Naive thymus-derived CD4-positive, alpha-beta T cell (primary cell): ENCODE data around the gene TNFAIP8L2. TPM values are rescaled to one million over a fixed set of nuclear protein-coding genes. Genes with fewer than 3 reads are reported as not detected.

ENCODE experiments used
- ATAC-seq: fragments of 150-1000 bp; cut with Tn5 transposase; 2 replicates; pipeline ENCODE4 v1.10.0; 2021; ENCODE audit warnings: mild to moderate bottlenecking, moderate library complexity
- CTCF ChIA-PET: fragments of 350-600 bp; sonication (Branson Sonifier 250); formaldehyde crosslinking; loops from one replicate; lab custom pipeline; 2021; ENCODE audit warnings: antibody characterized with exemption; lab: Charles Lee
- POLR2A ChIA-PET: fragments of 350-600 bp; sonication (Branson Sonifier 250); formaldehyde crosslinking; loops from one replicate; lab custom pipeline; 2021; ENCODE audit warnings: antibody characterized with exemption, inconsistent platforms; lab: Charles Lee
- DNase-seq, 9 donors: peaks; one replicate each; pipeline versions ENCODE4 v3.0.0 to v3.0.0-alpha.2; 2020 to 2022; ENCODE audit warnings: mixed read lengths in 1 of 9
- H3K27ac ChIP-seq: one replicate; pipeline ENCODE4 v1.7.0; 2013; ENCODE audit warnings: mild to moderate bottlenecking, low read depth, low read length, moderate library complexity
- H3K27me3 ChIP-seq, 2 donors: one replicate each; pipeline ENCODE4 v1.7.0; 2013; ENCODE audit warnings: low read length in 2 of 2, mild to moderate bottlenecking in 2 of 2, moderate library complexity in 2 of 2; ENCODE audit not compliant: control insufficient read depth in 2 of 2, insufficient read depth in 2 of 2
- H3K36me3 ChIP-seq, 3 experiments: 1 replicate in 2 of 3; 2 replicates in 1 of 3; pipeline ENCODE4 v1.7.0; 2013; ENCODE audit warnings: low read length in 3 of 3, mild to moderate bottlenecking in 3 of 3, moderate library complexity in 1 of 3; ENCODE audit not compliant: insufficient read depth in 3 of 3, control insufficient read depth in 2 of 3
- H3K4me1 ChIP-seq, 2 donors: one replicate each; pipeline ENCODE4 v1.7.0; 2013; ENCODE audit warnings: low read length in 2 of 2, mild to moderate bottlenecking in 2 of 2, moderate library complexity in 1 of 2; ENCODE audit not compliant: control insufficient read depth in 2 of 2, insufficient read depth in 2 of 2
- H3K4me3 ChIP-seq: 2 replicates; pipeline ENCODE4 v1.7.0; 2013; ENCODE audit warnings: mild to moderate bottlenecking, low read length
- H3K9me3 ChIP-seq, 3 experiments: 1 replicate in 2 of 3; 2 replicates in 1 of 3; pipeline ENCODE4 v1.7.0; 2013; ENCODE audit warnings: low read length in 3 of 3; ENCODE audit not compliant: control insufficient read depth in 2 of 3
- H3K27ac Mint-ChIP-seq, 9 donors: one replicate each; pipeline ENCODE4 v1.8.0; 2020 to 2022; ENCODE audit warnings: mixed read lengths in 9 of 9, mild to moderate bottlenecking in 8 of 9, moderate library complexity in 5 of 9, inconsistent platforms in 2 of 9
- H3K27me3 Mint-ChIP-seq, 5 donors: one replicate each; pipeline ENCODE4 v1.8.0; 2021 to 2022; ENCODE audit warnings: mixed read lengths in 5 of 5, mild to moderate bottlenecking in 1 of 5
- H3K36me3 Mint-ChIP-seq, 5 donors: one replicate each; pipeline ENCODE4 v1.8.0; 2020 to 2022; ENCODE audit warnings: mixed read lengths in 5 of 5, mild to moderate bottlenecking in 3 of 5, inconsistent platforms in 1 of 5
- H3K4me1 Mint-ChIP-seq, 7 donors: one replicate each; pipeline ENCODE4 v1.8.0; 2020 to 2022; ENCODE audit warnings: mixed read lengths in 7 of 7, mild to moderate bottlenecking in 3 of 7, inconsistent platforms in 1 of 7
- H3K4me3 Mint-ChIP-seq, 10 donors: one replicate each; pipeline ENCODE4 v1.8.0; 2020 to 2022; ENCODE audit warnings: mild to moderate bottlenecking in 10 of 10, mixed read lengths in 10 of 10, moderate library complexity in 6 of 10, inconsistent platforms in 2 of 10
- H3K9me3 Mint-ChIP-seq, 11 donors: one replicate each; pipeline ENCODE4 v1.8.0; 2020 to 2022; ENCODE audit warnings: mixed read lengths in 11 of 11, mild to moderate bottlenecking in 4 of 11, inconsistent platforms in 1 of 11, moderate library complexity in 1 of 11
- intact Hi-C, 2 donors: fragments of 100-400 bp; cut with micrococcal nuclease; formaldehyde crosslinking; loops; one replicate each; pipeline ENCODE4 v1.15.1; 2023
- polyA plus RNA-seq, 2 donors: library from polyadenylated mRNA; unstranded; fragments of 300-500 nt; fragmentation: Illumina TruSeq; gene quantifications; one replicate each; pipeline ENCODE4 v1.2.3, GENCODE V29; 2021
- total RNA-seq, 6 experiments: library from RNA in 5 of 6; stranded (reverse) in 5 of 6; gene quantifications; 1 replicate in 5 of 6; 2 replicates in 1 of 6; pipeline ENCODE4 v1.2.3 and lab custom pipeline; 2021 to 2026

The TNFAIP8L2 gene
- total and polyA plus RNA-seq, 7 experiments from 2014 or later: 3.1 to 77.3 (median 37.6) TPM

DNA sequence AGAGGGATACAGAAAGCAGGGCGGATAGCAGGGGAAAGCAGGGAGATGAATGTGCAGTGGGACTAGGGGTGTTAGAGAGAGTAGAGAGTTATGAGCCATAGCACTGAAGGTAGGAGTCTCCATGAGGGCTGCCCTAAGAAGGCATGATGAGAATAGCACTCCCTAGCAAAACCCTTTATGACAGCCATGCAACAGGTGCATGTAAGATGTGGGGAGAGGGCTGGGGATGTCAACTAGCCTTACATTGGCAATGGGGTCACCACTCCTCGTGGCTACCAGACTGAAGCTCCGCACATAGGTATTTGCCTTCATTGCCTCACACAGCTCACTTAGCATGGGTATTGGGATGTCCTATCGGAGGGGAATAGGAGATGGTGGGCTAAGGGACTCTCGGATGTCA is 14.7 kb downstream of the TNFAIP8L2 start:
- intact Hi-C loops: no loop called here
- H3K27ac ChIP-seq: no peak overlapping the region
- DNase-seq (no peak), ATAC-seq (no peak)
- peaks cover 12 to 25% (median 16%) of the 10 kb centered on the region in 7 donors for H3K4me1 Mint-ChIP-seq
- POLR2A ChIA-PET: interaction anchor here (1.0 to 7.8 kb wide), 6 partner anchors 13 to 228 kb away, joined by 3 to 73 read pairs (median 4); partner anchors contain the start of genes PSMB4 and TNFAIP8L2
- H3K27me3 ChIP-seq: no peaks in the 10 kb centered on the region
- H3K4me3 ChIP-seq: no peak overlapping the region
- H3K9me3 Mint-ChIP-seq: peaks cover 0 to 2% (median 0%) of the 10 kb centered on the region in 11 donors
- H3K4me3 Mint-ChIP-seq: no peak overlapping the region
- H3K36me3 Mint-ChIP-seq: peaks cover 3 to 45% (median 9%) of the 10 kb centered on the region in 5 donors
- CTCF ChIA-PET: interaction anchor here (1.0 to 1.4 kb wide), 4 partner anchors 16 to 169 kb away, joined by 3 to 5 read pairs (median 4); partner anchors contain the start of gene VPS72
- no peaks in the 10 kb centered on the region for H3K9me3 ChIP-seq
- H3K27me3 Mint-ChIP-seq: no peaks in the 10 kb centered on the region
- H3K27ac Mint-ChIP-seq: peak overlapping the region in 6 of 9 donors; percentile 6 to 54 (median 45)
- H3K36me3 ChIP-seq: peaks cover 0 to 71% (median 3%) of the 10 kb centered on the region in 3 experiments
- H3K4me1 ChIP-seq: peaks cover 8 to 9% of the 10 kb centered on the region in 2 donors

GRCh38 chr1:151175041-151175741 is 18.7 kb downstream of the TNFAIP8L2 start:
- Mint-ChIP-seq H3K27me3 (no peaks in the 10 kb centered on the region), H3K4me3 (no peak overlapping the region), H3K4me1 (peaks cover 0 to 9% (median 3%) of the 10 kb centered on the region in 7 donors), H3K27ac (peak overlapping the region in 6 of 9 donors; percentile 19 to 76 (median 48)), H3K9me3 (no peaks in the 10 kb centered on the region), H3K36me3 (peaks cover 13 to 55% (median 19%) of the 10 kb centered on the region in 5 donors)
- intact Hi-C loops: no loop called here
- H3K4me3 ChIP-seq: no peak overlapping the region
- ATAC-seq: no peak
- no peaks in the 10 kb centered on the region for H3K9me3 ChIP-seq
- ChIA-PET CTCF (interaction anchor here (1.0 to 1.3 kb wide), 4 partner anchors 20 to 77 kb away, joined by 3 read pairs; no protein-coding TSS in a partner anchor), POLR2A (interaction anchor here (0.6 to 2.5 kb wide), 3 partner anchors 9 to 17 kb away, joined by 3 to 7 read pairs (median 3); partner anchors contain the start of genes LYSMD1, SCNM1 and VPS72)
- no peaks in the 10 kb centered on the region for H3K4me1 ChIP-seq
- DNase-seq: no peak
- H3K36me3 ChIP-seq: peaks cover 0 to 85% (median 13%) of the 10 kb centered on the region in 3 experiments
- no peak overlapping the region for H3K27ac ChIP-seq
- no peaks in the 10 kb centered on the region for H3K27me3 ChIP-seq

DNA sequence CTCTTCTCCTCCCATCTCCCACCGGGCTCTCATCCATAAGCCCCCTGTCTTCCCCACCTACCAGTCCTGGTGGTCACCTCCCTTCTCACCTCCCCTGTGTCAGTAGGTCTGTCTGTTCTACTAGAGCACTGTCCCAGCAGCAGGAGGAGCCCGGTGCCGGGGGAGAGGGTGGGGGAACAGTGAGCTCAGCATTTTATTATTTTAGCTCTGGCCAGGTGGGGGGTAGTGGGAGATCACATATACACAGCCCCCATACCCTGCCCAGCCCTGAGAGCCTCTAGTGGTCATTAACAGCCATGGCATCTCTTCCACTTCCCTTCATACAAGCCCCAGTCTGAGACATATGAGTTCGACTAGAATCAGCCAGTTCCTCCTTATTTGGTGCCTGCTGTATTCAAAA is 19.4 kb downstream of the TNFAIP8L2 start, which contains the start of gene TMOD4:
Gene TMOD4, minus strand, starts transcription at position 119 of the 400 bp plus-strand sequence. CDS start 1,106 bp downstream, outside the sequence.
- H3K4me3 ChIP-seq: no peak within 1 kb of the TSS
- ChIA-PET POLR2A (interaction anchor here (2.5 kb wide), 1 partner anchor 14 kb away, joined by 7 read pairs; the partner anchor contains the start of gene VPS72), CTCF (interaction anchor here (1.0 to 1.3 kb wide), 4 partner anchors 18 to 76 kb away, joined by 3 read pairs; no protein-coding TSS in a partner anchor)
- no peak for DNase-seq
- no peak within 1 kb of the TSS for H3K4me3 Mint-ChIP-seq
- H3K4me1 Mint-ChIP-seq: peaks cover 0 to 13% (median 3%) of the 10 kb centered on the region in 7 donors
- H3K27me3 ChIP-seq: no peaks in the 10 kb centered on the region
- no peaks in the 10 kb centered on the region for H3K9me3 Mint-ChIP-seq
- ATAC-seq: peak; percentile 71
- H3K36me3 ChIP-seq: peaks cover 0 to 85% (median 13%) of the 10 kb centered on the region in 3 experiments
- H3K27ac Mint-ChIP-seq: peak within 1 kb of the TSS in 7 of 9 donors; percentile 19 to 76 (median 49)
- H3K9me3 ChIP-seq: no peaks in the 10 kb centered on the region
- no peaks in the 10 kb centered on the region for H3K4me1 ChIP-seq
- intact Hi-C loops: no loop called here
- H3K27me3 Mint-ChIP-seq: no peaks in the 10 kb centered on the region
- H3K27ac ChIP-seq: no peak within 1 kb of the TSS
- peaks cover 18 to 57% (median 24%) of the 10 kb centered on the region in 5 donors for H3K36me3 Mint-ChIP-seq

DNA sequence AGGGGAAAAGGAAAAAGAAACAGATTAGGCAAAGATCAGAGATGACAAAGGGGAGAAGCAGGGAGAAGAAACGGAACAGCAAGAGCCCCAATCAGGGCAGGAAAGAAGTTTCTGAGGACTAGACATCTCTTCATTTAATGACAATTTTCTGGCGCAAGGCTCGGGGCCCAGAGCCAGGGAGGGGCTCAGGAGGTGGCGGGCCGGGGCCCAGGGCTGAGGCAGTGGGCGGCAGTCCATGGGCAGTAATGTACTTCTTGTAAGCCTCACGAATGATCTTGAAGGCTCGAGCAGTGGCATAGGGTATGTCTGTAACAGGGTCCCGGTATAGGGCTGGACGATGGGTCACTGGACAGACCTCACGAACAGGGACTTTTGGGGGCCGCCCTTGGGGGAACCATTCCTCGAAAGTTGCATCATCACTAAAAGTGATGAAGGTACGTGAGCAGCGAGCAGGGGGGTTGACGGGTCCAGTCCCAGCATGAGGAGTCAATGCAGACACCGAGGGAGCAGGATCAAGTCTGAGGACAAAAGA is 20.1 kb downstream of the TNFAIP8L2 start:
- Histone ChIP-seq H3K4me3 (no peak overlapping the region), H3K36me3 (peaks cover 2 to 85% (median 13%) of the 10 kb centered on the region in 3 experiments), H3K27me3 (no peaks in the 10 kb centered on the region), H3K27ac (no peak overlapping the region), H3K9me3 (no peaks in the 10 kb centered on the region), H3K4me1 (no peaks in the 10 kb centered on the region)
- Mint-ChIP-seq H3K9me3 (no peaks in the 10 kb centered on the region), H3K4me3 (no peak overlapping the region), H3K36me3 (peaks cover 19 to 64% (median 28%) of the 10 kb centered on the region in 5 donors), H3K27me3 (no peaks in the 10 kb centered on the region), H3K4me1 (peaks cover 0 to 15% (median 5%) of the 10 kb centered on the region in 7 donors), H3K27ac (peak overlapping the region in 5 of 9 donors; percentile 19 to 71 (median 46))
- no peak for DNase-seq
- no peak for ATAC-seq
- intact Hi-C loops: no loop called here
- CTCF ChIA-PET: interaction anchor here (0.6 to 1.3 kb wide), 5 partner anchors 19 to 692 kb away, joined by 3 read pairs; no protein-coding TSS in a partner anchor
- POLR2A ChIA-PET: interaction anchor here (0.8 to 2.1 kb wide), 2 partner anchors 11 to 19 kb away, joined by 4 to 10 read pairs; partner anchors contain the start of genes LYSMD1, SCNM1 and TNFAIP8L2

DNA sequence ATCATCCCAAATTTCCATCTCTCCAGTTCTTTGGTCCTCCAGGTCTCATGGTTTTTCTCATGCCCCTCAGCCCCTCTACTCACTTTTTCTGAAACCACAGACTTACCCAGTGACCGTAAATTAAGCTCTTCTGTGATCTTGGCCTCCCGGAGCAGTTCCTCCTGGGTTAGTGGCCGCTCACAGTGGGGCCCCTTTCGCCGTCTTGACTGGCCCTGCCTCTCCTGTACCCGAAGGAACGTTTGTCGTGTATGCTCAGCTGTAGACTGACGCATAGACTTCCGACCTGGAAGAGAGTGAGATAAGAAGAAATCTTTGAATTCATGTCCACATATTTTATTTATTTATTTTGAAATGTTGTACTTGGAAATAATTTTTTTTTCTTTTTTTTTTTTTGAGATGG is 27.8 kb downstream of the TNFAIP8L2 start:
- peaks cover 19 to 43% (median 35%) of the 10 kb centered on the region in 5 donors for H3K36me3 Mint-ChIP-seq
- H3K4me3 ChIP-seq: no peak overlapping the region
- peaks cover 17 to 30% (median 24%) of the 10 kb centered on the region in 7 donors for H3K4me1 Mint-ChIP-seq
- H3K9me3 ChIP-seq: no peaks in the 10 kb centered on the region
- peak overlapping the region in 2 of 9 donors; percentile 51 to 67 for H3K27ac Mint-ChIP-seq
- ATAC-seq (no peak), DNase-seq (no peak)
- H3K4me3 Mint-ChIP-seq: no peak overlapping the region
- no peaks in the 10 kb centered on the region for H3K27me3 Mint-ChIP-seq
- no peak overlapping the region for H3K27ac ChIP-seq
- POLR2A ChIA-PET: interaction anchor here (0.8 kb wide), 1 partner anchor 24 kb away, joined by 4 read pairs; no protein-coding TSS in a partner anchor
- no peaks in the 10 kb centered on the region for H3K27me3 ChIP-seq
- H3K4me1 ChIP-seq: peaks cover 6 to 10% of the 10 kb centered on the region in 2 donors
- peaks cover 14 to 65% (median 24%) of the 10 kb centered on the region in 3 experiments for H3K36me3 ChIP-seq
- intact Hi-C loops: no loop called here
- CTCF ChIA-PET: no interaction called here
- no peaks in the 10 kb centered on the region for H3K9me3 Mint-ChIP-seq

DNA sequence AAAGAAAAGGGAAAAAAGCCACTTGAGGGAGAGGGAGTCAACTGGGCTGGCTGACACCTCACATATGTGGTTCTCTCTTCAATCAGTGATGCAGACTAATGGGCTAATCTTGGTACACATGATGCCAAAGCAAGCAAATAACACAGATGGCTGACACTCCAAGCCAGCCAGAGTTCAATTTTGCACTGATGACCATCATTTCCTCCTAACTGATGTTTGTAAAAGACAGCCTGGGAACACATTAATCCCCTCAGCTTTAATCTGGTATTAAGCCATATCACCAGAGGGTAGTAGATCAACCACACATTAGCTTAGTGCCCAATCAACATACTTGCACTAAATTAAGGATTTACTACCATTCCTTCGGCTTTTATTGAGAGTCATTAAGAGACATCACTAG is 30.8 kb downstream of the TNFAIP8L2 start:
- ChIA-PET CTCF (interaction anchor here (0.6 kb wide), 1 partner anchor 20 kb away, joined by 5 read pairs; no protein-coding TSS in a partner anchor), POLR2A (interaction anchor here (1.6 kb wide), 2 partner anchors 16 to 30 kb away, joined by 6 to 7 read pairs; partner anchors contain the start of gene TNFAIP8L2)
- ATAC-seq (no peak), DNase-seq (no peak)
- Histone ChIP-seq H3K9me3 (no peaks in the 10 kb centered on the region), H3K27ac (no peak overlapping the region), H3K36me3 (peaks cover 13 to 38% (median 18%) of the 10 kb centered on the region in 3 experiments), H3K4me1 (peaks cover 16% of the 10 kb centered on the region in 2 donors), H3K4me3 (no peak overlapping the region), H3K27me3 (no peaks in the 10 kb centered on the region)
- Mint-ChIP-seq H3K27ac (peak overlapping the region in 1 of 9 donors; percentile 48), H3K36me3 (peaks cover 13 to 26% (median 20%) of the 10 kb centered on the region in 5 donors), H3K4me1 (peaks cover 25 to 47% (median 35%) of the 10 kb centered on the region in 7 donors), H3K27me3 (no peaks in the 10 kb centered on the region), H3K9me3 (peaks cover 0 to 2% (median 0%) of the 10 kb centered on the region in 11 donors), H3K4me3 (peak overlapping the region in 2 of 10 donors; percentile 7 to 58)
- intact Hi-C loops: no loop called here
